Measurements from ENCODE around the gene RAD23A.
"Not testable (repeated sequence)": the region's sequence is repeated elsewhere in the genome, so short reads cannot be mapped to it uniquely, and the experiment has no call there.

Gene RAD23A

GRCh38 chr19:12956446-12957388 is 11.1 kb downstream of the RAD23A start, which contains the start of gene GADD45GIP1:
Gene GADD45GIP1 (minus strand): TSS chr19:12957223. CDS start chr19:12957212, 11 bp downstream.
- peak; percentile 75 for DNase-seq (ENCODE audit: low read depth)
- TF ChIP-seq, protein P1, sequence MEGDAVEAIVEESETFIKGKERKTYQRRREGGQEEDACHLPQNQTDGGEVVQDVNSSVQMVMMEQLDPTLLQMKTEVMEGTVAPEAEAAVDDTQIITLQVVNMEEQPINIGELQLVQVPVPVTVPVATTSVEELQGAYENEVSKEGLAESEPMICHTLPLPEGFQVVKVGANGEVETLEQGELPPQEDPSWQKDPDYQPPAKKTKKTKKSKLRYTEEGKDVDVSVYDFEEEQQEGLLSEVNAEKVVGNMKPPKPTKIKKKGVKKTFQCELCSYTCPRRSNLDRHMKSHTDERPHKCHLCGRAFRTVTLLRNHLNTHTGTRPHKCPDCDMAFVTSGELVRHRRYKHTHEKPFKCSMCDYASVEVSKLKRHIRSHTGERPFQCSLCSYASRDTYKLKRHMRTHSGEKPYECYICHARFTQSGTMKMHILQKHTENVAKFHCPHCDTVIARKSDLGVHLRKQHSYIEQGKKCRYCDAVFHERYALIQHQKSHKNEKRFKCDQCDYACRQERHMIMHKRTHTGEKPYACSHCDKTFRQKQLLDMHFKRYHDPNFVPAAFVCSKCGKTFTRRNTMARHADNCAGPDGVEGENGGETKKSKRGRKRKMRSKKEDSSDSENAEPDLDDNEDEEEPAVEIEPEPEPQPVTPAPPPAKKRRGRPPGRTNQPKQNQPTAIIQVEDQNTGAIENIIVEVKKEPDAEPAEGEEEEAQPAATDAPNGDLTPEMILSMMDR (conservative IDR thresholded peaks at IDR 0.05; ENCODE audit: control insufficient read depth, insufficient read depth, low read depth, low read length) = no peak
- peak within 1 kb of the TSS; percentile 88 for H3K4me3 ChIP-seq (ENCODE audit: control insufficient read depth, low read depth, low read length)

GRCh38 chr19:12957389-12957952 is 11.8 kb downstream of the RAD23A start:
- not testable (repeated sequence) for DNase-seq (ENCODE audit: low read depth)
- peak overlapping the region; percentile 88 for H3K4me3 ChIP-seq (ENCODE audit: control insufficient read depth, low read depth, low read length)

DNA sequence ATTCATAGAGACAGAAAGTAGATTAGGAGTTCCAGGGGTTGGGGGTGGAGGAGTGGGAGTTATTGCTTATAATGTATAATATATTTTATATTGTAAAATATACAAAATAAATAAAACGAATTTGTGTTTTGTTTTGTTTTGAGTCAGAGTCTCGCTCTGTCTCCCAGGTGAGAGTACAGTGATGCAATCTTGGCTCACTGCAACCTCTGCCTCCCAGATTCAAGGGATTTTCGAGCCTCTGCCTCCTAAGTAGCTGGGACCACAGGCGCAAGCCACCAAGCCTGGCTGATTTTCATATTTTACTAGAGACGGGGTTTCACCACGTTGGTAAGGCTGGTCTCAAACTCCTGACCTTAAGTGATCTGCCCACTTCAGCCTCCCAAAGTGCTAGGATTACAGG is 13.8 kb downstream of the RAD23A start:
- no peak overlapping the region for H3K4me3 ChIP-seq (ENCODE audit: control insufficient read depth, low read depth, low read length)
- DNase-seq (ENCODE audit: low read depth) = no peak
- TF ChIP-seq, protein P1 (conservative IDR thresholded peaks at IDR 0.05; ENCODE audit: control insufficient read depth, insufficient read depth, low read depth, low read length) = no peak

- TF ChIP-seq, protein P1 (conservative IDR thresholded peaks at IDR 0.05; ENCODE audit: control insufficient read depth, insufficient read depth, low read depth, low read length) = peak; percentile 77
- H3K4me3 ChIP-seq (ENCODE audit: control insufficient read depth, low read depth, low read length) = peak overlapping the region; percentile 55
- DNase-seq (ENCODE audit: low read depth) = peak; percentile 66
Measured at GRCh38 chr19:12965017-12965811, 19.6 kb downstream of the RAD23A start.

- DNase-seq (ENCODE audit: low read depth) = no peak
- TF ChIP-seq, protein P1 (conservative IDR thresholded peaks at IDR 0.05; ENCODE audit: control insufficient read depth, insufficient read depth, low read depth, low read length) = no peak
- no peak overlapping the region for H3K4me3 ChIP-seq (ENCODE audit: control insufficient read depth, low read depth, low read length)
Measured at GRCh38 chr19:12965812-12966135, 20.1 kb downstream of the RAD23A start.

- no peak overlapping the region for H3K4me3 ChIP-seq (ENCODE audit: control insufficient read depth, low read depth, low read length)
- TF ChIP-seq, protein P1 (conservative IDR thresholded peaks at IDR 0.05; ENCODE audit: control insufficient read depth, insufficient read depth, low read depth, low read length) = no peak
- peak; percentile 63 for DNase-seq (ENCODE audit: low read depth)
Measured at GRCh38 chr19:12967907-12968306, 22.2 kb downstream of the RAD23A start.
